Testis (tissue), 3 donors: Measurements from ENCODE around the gene ALPI. TPM values are rescaled to one million over a fixed set of nuclear protein-coding genes. Genes with fewer than 3 reads are reported as not detected.

ENCODE experiments used
- DNase-seq: peaks from one replicate; pipeline ENCODE4 v3.0.0-alpha.2; 2019
- H3K27ac ChIP-seq, 2 donors: fragments of 200-600 bp; sonication (generic); one replicate each; pipeline ENCODE4 v1.5.1; 2019
- H3K27me3 ChIP-seq: fragments of 200-600 bp; sonication (generic); one replicate; pipeline ENCODE4 v1.5.1; 2019
- H3K36me3 ChIP-seq: fragments of 200-600 bp; sonication (generic); one replicate; pipeline ENCODE4 v1.5.1; 2017; ENCODE audit warnings: low read depth; ENCODE audit errors: missing control alignments
- H3K4me1 ChIP-seq: fragments of 200-600 bp; sonication (generic); one replicate; pipeline ENCODE4 v1.5.1; 2019
- H3K4me3 ChIP-seq, 2 donors: fragments of 200-600 bp; sonication (generic); one replicate each; pipeline ENCODE4 v1.5.1; 2017 to 2019
- H3K9me3 ChIP-seq: fragments of 200-600 bp; sonication (generic); one replicate; pipeline ENCODE4 v1.5.1; 2017
- POLR2A ChIP-seq: fragments of 450-650 bp; IDR thresholded peaks from one replicate; pipeline ENCODE4 v1.6.1; 2017; ENCODE audit warnings: antibody characterized with exemption, mild to moderate bottlenecking, moderate library complexity
- WGBS, 2 donors: methylation state at CpG; one replicate each; pipeline ENCODE4 v1.1.5; 2018; 5-methylcytosine and 5-hydroxymethylcytosine counted together
- intact Hi-C: fragments of 100-400 bp; cut with DNase I; formaldehyde crosslinking; loops from one replicate; pipeline ENCODE4 v1.15.1; 2023; ENCODE audit warnings: low total_unique reads
- polyA plus RNA-seq: library from polyadenylated mRNA; stranded (reverse); fragments of 350-450 nt; fragmentation: Illumina TruSeq; extraction: RNeasy Lipid Tissue Mini Kit (QIAGEN cat#74804); gene quantifications from one replicate; pipeline ENCODE4 v1.2.3, GENCODE V29; 2014; ENCODE audit warnings: low read depth, low replicate concordance; ENCODE audit not compliant: insufficient read depth
- total RNA-seq, 2 donors: library from RNA; depleted of rRNA; stranded (reverse); fragments of >200 nt; gene quantifications; one replicate each; pipeline ENCODE4 v1.2.3, GENCODE V29; 2016
- TF ChIP-seq, protein P1 (sequence below), 3 experiments: fragments of 450-650 bp in 2 of 3; fragments of 200-600 bp in 1 of 3; sonication (generic) in 1 of 3; IDR thresholded peaks; one replicate each; pipeline ENCODE4 v1.5.1; 2016 to 2019; ENCODE audit warnings: antibody characterized with exemption in 3 of 3, mild to moderate bottlenecking in 2 of 3, moderate library complexity in 1 of 3

Gene ALPI
- total and polyA plus RNA-seq, 3 donors from 2014 or later, result 0.16 to 0.43 TPM; not detected in 1

DNA sequence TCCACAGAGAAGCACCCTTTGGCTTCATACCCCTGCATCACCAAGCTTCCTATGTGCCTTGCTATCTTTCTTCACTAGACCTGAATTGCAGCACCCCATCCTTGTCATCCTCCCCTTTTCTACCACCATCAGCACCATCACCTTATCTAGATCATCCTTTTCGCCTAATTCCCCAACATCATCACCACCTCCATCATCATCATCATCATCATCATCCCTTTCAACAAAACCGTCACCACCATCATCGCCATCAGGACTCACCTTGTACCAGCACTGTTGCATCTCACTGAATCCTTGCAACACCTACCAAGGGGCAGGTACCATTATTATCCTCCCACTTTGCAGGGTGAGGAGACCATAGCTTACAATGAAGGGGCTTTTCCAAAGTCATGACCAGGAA, 42.5 kb downstream of the ALPI start:
- Histone ChIP-seq H3K27ac (no peak overlapping the region), H3K36me3 (no peaks in the 10 kb centered on the region), H3K9me3 (no peaks in the 10 kb centered on the region), H3K4me1 (peaks cover 20% of the 10 kb centered on the region), H3K27me3 (no peaks in the 10 kb centered on the region), H3K4me3 (no peak overlapping the region)
- intact Hi-C loops, result no loop called here
- DNase-seq, result no peak
- 94 to 95% methylated on average over 3 of the region's 3 CpGs for WGBS, 2 donors
- TF ChIP-seq POLR2A, result no peak
- TF ChIP-seq, protein P1, sequence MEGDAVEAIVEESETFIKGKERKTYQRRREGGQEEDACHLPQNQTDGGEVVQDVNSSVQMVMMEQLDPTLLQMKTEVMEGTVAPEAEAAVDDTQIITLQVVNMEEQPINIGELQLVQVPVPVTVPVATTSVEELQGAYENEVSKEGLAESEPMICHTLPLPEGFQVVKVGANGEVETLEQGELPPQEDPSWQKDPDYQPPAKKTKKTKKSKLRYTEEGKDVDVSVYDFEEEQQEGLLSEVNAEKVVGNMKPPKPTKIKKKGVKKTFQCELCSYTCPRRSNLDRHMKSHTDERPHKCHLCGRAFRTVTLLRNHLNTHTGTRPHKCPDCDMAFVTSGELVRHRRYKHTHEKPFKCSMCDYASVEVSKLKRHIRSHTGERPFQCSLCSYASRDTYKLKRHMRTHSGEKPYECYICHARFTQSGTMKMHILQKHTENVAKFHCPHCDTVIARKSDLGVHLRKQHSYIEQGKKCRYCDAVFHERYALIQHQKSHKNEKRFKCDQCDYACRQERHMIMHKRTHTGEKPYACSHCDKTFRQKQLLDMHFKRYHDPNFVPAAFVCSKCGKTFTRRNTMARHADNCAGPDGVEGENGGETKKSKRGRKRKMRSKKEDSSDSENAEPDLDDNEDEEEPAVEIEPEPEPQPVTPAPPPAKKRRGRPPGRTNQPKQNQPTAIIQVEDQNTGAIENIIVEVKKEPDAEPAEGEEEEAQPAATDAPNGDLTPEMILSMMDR (IDR thresholded peaks at IDR 0.05), result no peak

DNA sequence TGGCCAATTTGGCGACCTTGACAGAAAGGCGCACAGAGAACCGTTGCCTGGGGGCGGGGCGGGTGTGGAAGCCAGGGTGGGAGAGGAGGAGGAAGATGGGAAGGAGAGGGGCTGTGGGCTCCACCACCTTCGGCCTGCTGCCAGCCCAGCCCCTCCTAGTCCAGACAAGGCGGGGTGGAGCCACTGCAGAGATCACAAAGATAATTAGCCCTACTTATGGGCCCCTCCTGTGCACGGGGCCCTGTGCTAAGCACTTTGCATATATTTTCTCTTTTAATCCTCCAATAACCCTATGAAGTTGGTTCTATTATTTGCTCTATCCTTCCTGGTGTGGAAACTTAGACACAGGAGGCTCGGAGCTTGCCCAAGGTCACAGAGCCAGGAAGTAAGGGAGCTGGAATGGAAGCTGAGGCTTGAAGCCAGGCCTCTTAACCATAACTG, 45.4 kb downstream of the ALPI start:
- 50 to 61% methylated on average over 9 of the region's 9 CpGs for WGBS, 2 donors
- no peaks in the 10 kb centered on the region for H3K36me3 ChIP-seq
- intact Hi-C loops, result no loop called here
- H3K9me3 ChIP-seq, result no peaks in the 10 kb centered on the region
- no peak overlapping the region for H3K4me3 ChIP-seq
- no peaks in the 10 kb centered on the region for H3K27me3 ChIP-seq
- DNase-seq, result peak; percentile 43
- TF ChIP-seq, protein P1 (IDR thresholded peaks at IDR 0.05), result no peak
- no peak for TF ChIP-seq POLR2A
- peaks cover 22% of the 10 kb centered on the region for H3K4me1 ChIP-seq
- peak overlapping the region in 1 of 2 donors; percentile 36 for H3K27ac ChIP-seq

DNA sequence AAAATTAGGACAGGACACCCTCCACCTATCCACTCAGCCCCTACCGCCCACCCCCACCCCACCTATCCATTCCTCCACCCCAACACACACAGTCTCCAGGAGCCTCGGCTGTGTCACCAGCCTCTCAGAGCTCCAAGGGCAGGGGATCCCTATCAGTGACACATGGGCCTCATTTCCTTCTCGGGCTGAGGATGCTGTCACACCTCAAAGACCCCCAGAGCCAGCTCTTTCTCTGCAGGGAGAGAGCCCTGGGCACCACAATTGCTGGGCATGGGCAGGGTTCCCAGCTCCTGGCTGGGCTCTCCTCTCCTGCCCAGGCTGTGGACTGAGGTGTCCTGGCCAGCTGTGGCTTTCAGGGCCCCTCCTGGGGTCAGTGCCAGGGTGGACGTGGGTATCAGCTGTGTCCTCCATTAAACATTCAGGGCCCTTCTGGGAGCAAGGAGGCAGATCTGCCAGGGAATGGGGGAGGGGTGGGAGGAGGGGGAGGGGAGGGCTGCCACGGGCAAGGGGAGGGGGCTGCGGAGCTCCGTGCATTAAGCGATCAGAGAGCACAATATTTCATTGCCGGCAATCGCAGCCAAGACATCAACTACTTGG, 45.9 kb downstream of the ALPI start:
- peaks cover 22% of the 10 kb centered on the region for H3K4me1 ChIP-seq
- H3K27me3 ChIP-seq, result no peaks in the 10 kb centered on the region
- H3K27ac ChIP-seq, result peak overlapping the region in 1 of 2 donors; percentile 36
- intact Hi-C loops, result no loop called here
- no peaks in the 10 kb centered on the region for H3K36me3 ChIP-seq
- DNase-seq, result no peak
- no peak overlapping the region for H3K4me3 ChIP-seq
- no peak for TF ChIP-seq POLR2A
- TF ChIP-seq, protein P1 (IDR thresholded peaks at IDR 0.05), result no peak
- 19 to 20% methylated on average over 6 to 10 of the region's 10 CpGs for WGBS, 2 donors
- H3K9me3 ChIP-seq, result no peaks in the 10 kb centered on the region

DNA sequence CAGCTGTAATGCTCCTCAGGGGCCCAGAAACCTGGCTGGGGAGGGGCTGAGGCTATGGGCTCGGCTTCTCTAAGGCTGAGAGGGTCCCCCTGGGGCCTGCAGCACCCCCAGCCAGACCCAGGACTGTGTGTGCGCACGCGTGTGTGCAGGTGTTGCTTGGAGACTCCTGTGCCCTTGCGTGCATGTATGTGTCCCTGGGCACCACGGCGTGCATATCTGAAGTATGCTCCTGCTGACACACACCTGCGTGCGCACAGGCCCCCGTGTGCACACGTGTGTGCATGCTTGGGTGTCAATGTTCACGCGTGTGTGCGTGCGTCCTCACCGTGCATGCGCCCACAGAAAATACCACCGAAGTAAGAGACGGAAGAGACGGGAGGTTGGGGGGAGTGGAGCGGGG, 46.6 kb downstream of the ALPI start:
- H3K27ac ChIP-seq, result no peak overlapping the region
- no peaks in the 10 kb centered on the region for H3K36me3 ChIP-seq
- WGBS, 2 donors, result 2 to 13% methylated on average over 10 to 20 of the region's 21 CpGs
- peak overlapping the region; percentile 56 to 66 for H3K4me3 ChIP-seq
- TF ChIP-seq POLR2A, result no peak
- TF ChIP-seq, protein P1 (IDR thresholded peaks at IDR 0.05), result no peak
- DNase-seq, result no peak
- no peaks in the 10 kb centered on the region for H3K27me3 ChIP-seq
- H3K4me1 ChIP-seq, result peaks cover 22% of the 10 kb centered on the region
- intact Hi-C loops, result no loop called here
- H3K9me3 ChIP-seq, result no peaks in the 10 kb centered on the region
